Uterus (tissue), 2 donors: Measurements from ENCODE around the gene CCN2.

ENCODE experiments used
- CTCF ChIP-seq, 4 experiments: fragments of 200-600 bp in 2 of 4; fragments of 450-650 bp in 2 of 4; sonication (generic) in 2 of 4; IDR thresholded peaks; one replicate each; pipeline ENCODE4 v1.5.1; 2016 to 2019; ENCODE audit warnings: antibody characterized with exemption in 4 of 4, mild to moderate bottlenecking in 2 of 4, moderate library complexity in 1 of 4
- POLR2A ChIP-seq, 2 donors: fragments of 450-650 bp; IDR thresholded peaks; one replicate each; pipeline ENCODE4 v1.6.1; 2016; ENCODE audit warnings: antibody characterized with exemption in 2 of 2, mild to moderate bottlenecking in 1 of 2, moderate library complexity in 1 of 2

DNA sequence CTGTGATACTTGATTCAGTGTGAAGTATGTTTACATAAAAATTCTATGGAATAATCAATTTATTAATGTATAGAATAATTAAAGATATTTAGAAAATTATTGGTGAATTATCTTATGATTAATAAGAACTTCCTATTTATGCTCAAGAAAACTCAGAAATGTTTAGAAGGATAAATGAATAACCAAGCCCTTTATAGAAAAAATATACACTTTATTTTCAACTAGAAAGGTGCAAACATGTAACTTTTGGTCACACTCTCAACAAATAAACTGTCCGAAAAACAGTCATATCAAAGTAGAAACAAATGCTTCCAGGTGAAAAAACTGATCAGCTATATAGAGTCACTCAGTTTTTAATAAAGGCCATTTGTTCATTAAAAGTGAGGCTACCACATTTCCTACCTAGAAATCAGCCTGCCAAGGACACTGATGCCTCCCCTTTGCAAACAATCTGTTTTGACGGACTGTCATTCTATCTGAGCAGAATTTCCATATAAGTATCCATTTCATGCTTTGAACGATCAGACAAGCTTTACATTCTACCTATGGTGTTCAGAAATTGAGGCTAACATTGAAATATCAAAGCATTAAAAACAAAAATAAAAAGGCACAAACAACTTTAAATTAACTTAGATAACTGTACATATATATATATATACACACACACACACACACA lies 3.0 kb downstream of the CCN2 start:
- TF ChIP-seq CTCF (IDR thresholded peaks at IDR 0.05) (no peak), POLR2A (IDR thresholded peaks at IDR 0.05) (no peak)
